ENCODE measurements around the gene TMEM169. TPM values are rescaled to one million over a fixed set of nuclear protein-coding genes. Genes with fewer than 3 reads are reported as not detected.
"Not testable (repeated sequence)": the region's sequence is repeated elsewhere in the genome, so short reads cannot be mapped to it uniquely, and the experiment has no call there.

Gene TMEM169
- total RNA-seq, 1 donor from 2014 or later = 0.45 TPM

GRCh38 chr2:216071111-216071851, 10.4 kb upstream of the TMEM169 start:
- no peak for DNase-seq (ENCODE audit: low spot score)

DNA sequence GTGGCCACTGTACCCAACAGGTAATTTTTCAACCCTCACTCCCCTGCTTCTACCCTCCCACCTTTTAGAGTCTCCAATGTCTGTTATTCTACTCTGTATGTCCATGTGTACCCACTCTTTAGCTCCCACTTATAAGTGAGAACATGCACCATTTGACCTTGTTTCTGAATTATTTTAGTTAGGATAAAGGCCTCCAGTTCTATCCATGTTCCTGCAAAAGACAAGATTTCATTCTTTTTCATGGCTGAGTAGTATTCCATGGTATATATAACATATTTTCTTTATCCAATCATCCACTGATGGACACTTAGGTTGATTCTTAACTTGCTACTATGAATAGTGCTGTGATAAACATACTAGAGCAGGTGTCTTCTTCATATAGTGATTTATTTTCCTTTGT, 9.2 kb upstream of the TMEM169 start:
- no peak for DNase-seq (ENCODE audit: low spot score)

DNA sequence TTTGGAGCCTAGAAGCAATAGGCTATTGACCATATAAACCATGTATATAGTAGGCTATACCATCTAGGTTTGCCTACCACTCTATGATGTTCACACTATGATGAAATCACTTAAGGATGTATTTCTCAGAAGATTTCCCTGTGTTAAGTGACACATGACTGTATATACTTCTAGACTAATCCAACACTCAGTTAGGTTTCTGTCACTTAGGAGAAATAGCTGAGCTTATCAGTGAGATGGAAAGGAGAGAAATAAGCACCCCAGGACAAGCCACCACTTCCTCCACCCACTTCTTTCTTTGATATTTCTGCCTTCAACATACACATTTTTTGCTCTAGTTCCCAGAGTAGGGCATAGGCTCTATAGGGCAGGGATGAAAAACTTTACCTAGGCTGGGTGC, 7.9 kb upstream of the TMEM169 start:
- DNase-seq (ENCODE audit: low spot score) = no peak

DNA sequence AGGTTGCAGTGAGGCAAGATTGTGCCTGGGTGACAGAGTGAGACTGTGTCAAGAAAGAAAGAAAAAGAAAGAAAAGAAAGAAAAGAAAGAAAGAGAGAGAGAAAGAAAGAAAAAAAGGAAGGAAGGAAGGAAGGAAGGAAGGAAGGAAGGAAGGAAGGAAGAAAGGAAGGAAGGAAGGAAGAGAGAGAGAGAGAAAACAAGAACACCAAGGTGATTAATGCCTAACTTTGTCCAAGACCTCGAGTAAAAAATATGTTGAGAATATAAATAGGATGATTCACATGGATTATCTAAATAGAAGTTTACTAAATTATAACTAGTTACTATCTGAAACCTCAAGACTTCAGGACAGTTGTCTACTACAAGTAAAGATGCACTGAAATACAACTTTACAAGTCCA, 7.3 kb upstream of the TMEM169 start:
- DNase-seq (ENCODE audit: low spot score) = no peak

DNA sequence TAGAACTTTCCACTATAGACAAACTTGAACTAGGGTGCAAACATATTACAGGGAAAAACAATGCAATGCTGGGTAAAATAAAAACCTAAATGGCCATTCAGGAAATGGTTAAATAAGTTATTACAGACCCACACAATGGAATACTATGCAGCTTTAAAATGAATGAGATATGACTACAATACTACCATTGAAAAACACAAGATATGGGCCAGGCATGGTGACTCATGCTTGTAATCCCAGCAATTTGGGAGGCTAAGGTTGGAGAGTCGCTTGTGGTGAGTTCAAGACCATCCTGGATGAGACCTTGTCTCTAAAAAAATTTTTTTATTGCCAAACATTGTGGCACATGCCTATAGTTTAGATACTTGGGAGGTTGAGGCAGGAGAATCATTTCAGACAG, 6.9 kb upstream of the TMEM169 start:
- no peak for DNase-seq (ENCODE audit: low spot score)

DNA sequence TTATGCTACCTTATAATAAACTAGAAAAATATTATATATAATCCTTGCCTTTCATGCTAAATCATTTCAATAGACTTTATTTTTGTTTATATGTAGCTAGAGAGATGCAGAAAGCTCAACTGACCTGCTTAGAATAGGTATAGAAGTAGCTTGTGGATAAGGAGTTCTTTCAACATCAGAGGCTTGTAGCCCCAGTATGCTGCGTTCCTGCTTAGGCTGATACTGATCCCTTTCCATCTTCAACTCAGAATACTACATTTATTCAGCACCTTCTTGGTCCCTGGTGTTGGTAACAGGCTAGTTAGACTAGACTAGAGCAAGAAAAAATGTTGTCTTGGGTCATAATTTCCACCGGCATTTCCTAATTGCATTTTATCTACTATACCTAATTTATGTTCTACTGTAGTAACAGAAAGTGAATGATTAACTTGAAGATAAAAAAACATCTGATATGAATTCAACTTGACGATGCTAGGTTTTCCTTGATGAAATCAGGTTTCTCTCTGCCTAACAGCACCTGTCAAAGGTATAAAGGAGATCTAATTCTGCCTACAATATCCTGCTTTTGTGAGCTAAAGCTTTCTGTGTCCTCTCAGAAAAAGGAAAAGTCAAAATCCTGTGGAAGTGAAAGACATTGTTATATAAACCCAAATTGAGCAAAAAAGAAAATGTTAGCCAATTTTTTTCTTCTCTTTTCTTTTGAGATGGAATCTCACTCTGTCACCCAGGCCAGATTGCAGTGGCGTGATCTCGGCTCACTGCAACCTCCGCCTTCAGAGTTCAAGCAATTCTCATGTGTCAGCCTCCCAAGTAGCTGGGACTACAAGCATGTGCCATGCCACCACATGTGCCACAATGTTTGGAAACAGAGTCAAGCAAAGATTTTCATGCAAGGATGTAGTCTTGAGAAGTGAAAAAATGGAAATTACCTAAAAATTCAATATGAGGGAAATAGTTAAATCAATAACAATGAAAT, 5.9 kb upstream of the TMEM169 start:
- no peak for DNase-seq (ENCODE audit: low spot score)

DNA sequence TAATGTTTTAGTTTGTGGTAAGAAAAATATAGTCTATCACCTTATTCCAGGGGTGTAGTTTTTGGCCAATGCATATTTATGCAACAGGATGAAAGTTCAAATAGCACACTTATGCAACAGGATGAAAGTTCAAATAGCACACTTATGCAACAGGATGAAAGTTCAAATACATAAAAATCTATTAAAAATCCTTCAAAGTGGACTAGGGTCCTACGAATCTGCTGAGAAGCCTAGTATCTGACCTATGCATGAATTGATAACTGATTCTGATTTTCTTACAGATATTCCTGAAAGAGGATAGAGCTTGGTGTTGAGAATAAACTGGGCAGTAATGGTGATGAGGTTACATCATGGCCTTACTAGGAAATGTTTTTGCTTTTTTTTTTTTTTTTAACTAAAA, 2.9 kb upstream of the TMEM169 start:
- DNase-seq (ENCODE audit: low spot score) = no peak

DNA sequence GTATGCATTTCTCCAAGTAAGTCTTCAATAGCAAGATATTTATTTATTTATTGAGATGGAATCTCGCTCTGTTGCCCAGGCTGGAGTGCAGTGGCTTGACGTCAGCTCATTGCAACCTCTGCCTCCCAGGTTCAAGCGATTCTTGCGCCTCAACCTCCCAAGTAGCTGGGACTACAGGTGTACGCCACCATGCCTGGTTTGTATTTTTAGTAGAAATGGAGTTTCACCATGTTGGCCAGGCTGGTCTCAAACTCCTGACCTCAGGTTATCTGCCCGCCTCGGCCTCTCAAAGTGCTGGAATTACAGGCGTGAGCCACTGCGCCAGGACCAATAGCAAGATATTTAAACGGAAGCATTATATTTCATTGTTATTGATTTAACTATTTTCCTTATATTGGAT, 1.7 kb upstream of the TMEM169 start:
- DNase-seq (ENCODE audit: low spot score) = not testable (repeated sequence)

DNA sequence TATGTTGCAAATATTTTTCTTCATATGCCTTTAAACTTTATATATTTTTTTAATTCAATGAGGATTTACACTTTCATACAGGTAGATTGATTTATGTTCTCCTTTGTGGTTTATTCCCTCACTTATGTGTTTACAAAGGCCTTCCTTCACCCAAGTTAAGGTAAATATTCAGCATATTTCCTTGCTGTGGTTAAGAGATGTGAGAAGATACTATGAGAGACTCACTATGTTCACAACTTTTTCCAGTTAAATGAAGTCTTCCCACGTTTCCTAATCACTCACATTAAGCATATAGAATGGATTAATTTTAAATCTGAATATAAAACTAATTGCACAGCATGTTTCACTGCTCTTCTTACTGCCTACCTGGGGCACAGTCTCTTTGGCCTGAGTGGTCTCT, 707 bp upstream of the TMEM169 start:
- no peak for DNase-seq (ENCODE audit: low spot score)

GRCh38 chr2:216082117-216082711, 495 bp downstream of the TMEM169 start:
- no peak for DNase-seq (ENCODE audit: low spot score)

GRCh38 chr2:216082805-216083204, 1.1 kb downstream of the TMEM169 start:
- DNase-seq (ENCODE audit: low spot score) = no peak

GRCh38 chr2:216083464-216084281, 2.0 kb downstream of the TMEM169 start:
- DNase-seq (ENCODE audit: low spot score) = no peak

DNA sequence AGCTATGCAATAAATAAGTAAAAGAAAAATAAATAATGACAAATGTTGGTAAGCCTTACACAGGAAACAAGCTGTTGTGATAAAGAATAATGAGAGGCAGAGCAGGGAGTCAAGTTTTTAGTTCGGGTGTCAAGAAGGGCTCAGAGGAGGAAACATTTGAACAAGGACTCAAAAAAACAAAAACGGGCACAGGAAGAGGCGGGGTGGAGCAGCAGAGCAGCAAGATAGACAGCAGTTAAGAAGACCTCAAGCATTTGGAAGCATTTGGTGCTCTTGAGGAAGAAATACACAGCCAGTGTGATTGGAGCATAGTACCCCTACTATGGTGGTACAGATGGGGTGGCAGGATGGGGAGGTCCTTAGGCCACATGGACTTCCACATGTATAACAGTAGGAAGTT, 2.8 kb downstream of the TMEM169 start:
- no peak for DNase-seq (ENCODE audit: low spot score)

DNA sequence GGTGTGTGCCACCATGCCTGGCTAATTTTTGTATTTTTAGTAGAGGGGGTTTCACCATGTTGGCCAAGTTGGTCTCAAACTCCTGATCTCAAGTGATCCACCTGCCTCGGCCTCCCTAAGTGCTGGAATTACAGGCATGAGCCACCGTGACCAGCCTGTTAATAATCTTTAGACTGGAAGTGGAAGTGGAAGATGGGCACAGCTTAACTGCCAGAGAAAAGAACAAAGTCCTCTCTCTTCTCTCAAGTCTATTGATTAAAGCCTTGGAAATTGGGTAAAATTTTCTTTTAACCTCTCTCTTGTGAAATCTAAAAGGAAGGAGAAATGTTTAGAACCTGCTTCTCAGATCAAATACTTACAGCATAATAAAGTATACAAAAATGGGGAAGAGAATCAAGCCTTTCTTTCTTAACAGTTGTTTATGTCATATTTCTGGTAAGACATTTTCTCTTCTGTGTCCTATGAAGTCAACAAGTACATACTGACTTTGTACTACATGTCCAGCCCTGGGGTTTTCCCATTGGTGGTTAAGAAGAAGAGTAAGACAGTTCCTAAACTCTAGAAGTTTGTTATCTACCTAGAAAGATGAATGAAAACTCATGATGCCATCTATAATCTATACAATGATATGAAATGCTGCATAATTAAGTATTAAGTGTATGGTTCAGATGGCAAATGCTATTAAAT, 4.6 kb downstream of the TMEM169 start:
- no peak for DNase-seq (ENCODE audit: low spot score)

DNA sequence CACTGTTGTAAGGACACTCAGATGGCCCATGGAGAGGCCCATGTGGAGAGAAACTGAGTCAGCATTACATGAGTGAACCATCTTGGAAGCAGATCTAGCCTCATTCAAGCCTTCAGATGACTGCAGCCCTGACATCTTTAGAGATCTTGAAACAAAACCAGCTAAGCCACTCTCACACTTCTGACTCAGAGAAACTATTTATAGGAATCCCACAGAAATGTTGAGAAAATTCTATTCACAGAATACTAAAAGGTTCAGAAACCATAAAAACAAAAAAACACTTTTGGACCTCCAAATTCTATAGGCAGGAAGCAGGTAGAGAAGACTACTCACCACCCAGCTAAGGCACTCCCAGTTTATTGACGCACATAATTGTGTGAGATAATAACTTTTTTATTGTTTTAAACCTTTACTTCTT, 8.7 kb downstream of the TMEM169 start:
- no peak for DNase-seq (ENCODE audit: low spot score)

DNA sequence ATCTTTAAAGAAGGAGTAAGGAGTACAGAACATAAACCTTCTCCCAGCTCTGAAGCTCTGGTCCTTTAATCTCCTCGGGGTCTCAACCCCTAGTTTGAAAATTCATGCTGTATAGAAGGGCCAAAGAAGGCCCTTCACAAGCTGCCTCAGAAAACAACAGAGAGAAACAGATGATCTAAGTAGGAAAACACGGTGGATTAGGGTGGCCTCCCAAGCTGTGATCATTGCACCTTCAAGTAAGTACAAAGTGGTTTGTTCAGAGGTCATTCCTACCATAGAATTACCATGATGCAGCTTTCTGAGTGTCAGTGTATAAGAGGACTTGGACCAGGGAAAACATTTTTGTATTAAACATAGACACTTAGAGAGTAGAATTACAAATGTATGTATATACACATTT, 10.9 kb downstream of the TMEM169 start:
- no peak for DNase-seq (ENCODE audit: low spot score)

- DNase-seq (ENCODE audit: low spot score) = no peak
Measured at GRCh38 chr2:216094701-216095100, 13.0 kb downstream of the TMEM169 start.

DNA sequence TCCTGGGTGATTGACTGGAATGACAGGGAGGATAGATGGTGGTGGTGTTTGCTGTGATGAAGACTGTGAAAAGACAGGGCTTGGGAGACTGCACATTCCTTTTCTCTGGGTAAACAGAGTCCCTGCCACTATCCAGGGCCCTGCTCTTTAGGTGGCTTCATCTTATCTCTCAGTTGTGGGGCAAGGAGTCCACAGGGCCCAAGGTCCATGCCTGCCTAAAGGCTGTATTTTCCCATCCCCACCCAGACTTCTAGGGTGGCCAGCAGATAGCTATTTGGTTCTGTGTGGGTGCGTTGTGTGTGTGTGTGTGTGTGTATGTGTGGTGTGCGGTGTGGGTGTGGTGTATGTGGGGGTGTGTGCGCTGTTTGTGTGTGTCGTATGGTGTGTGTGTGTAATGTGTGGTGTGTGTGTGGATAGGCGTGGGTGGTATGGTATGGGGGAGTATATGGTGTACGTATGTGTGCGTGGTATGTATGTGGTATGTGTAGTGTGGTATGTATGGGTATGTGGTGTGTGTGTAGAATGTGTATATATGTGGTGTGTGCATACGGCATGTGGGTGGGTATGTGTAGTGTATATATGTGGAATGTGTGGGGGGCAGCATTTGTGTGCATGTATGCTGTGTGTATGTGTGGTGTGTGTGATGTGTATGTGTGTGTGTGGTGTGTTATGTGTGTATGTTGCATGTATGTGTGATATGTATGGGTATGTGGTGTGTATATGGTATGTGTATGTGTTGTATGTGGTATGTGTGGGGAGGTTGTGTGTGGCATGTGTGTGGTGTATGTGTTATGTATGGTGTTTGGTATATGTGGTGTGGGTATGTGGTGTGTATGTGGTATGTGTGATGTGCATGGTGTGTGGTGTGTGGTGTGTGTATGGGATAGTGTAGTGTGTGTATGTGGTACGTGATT, 17.0 kb downstream of the TMEM169 start:
- no peak for DNase-seq (ENCODE audit: low spot score)

GRCh38 chr2:216101109-216101508, 19.4 kb downstream of the TMEM169 start:
- no peak for DNase-seq (ENCODE audit: low spot score)
